Fibroblast of the conjunctiva (primary cell): ENCODE data around the gene ABCG1.

Source experiments
- DNase-seq: peaks from one replicate; pipeline ENCODE4 v3.0.0-alpha.2; 2010; ENCODE audit warnings: low read depth

Gene ABCG1

DNA sequence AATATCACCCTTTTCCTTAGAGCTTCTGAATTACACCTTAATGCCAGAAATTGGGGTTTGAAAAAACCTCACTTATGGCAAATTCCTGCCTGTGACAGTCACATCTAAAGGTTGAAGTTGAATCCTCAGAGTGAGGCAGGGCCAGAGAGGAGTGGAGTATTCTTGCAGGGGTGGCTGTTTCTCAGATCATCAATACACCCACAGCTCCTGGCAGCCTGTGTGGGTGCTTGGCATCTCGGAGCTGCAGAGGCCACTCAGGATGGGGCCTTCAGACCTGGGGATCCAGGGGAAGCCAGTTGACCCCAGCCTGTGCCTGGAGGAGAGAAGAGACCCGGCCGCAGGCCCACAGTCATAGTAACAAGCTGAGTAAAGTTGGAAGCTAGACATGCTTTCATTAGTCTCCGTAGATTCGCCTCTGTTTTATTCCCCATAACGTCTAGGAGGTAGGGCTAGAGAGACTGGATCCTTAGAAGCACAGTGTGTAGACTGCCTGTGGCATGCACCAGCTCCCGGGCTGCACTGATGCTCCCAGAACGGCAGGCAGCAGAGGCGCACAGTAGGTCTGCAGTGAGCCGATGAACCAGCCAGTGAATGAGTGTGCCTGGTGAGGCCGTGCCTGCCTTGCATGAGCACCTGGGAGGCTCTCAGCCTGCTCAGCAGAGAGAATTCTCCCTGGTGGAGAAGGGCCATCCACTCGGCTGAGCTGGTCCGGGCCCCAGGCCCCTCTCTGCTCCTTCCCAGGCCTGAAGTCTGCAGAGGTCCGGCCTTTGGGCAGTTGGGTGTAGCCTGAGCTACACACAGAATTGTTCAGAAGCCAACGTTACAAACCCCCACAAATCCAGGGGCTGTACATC is 53.4 kb downstream of the ABCG1 start:
- DNase-seq, result no peak

DNA sequence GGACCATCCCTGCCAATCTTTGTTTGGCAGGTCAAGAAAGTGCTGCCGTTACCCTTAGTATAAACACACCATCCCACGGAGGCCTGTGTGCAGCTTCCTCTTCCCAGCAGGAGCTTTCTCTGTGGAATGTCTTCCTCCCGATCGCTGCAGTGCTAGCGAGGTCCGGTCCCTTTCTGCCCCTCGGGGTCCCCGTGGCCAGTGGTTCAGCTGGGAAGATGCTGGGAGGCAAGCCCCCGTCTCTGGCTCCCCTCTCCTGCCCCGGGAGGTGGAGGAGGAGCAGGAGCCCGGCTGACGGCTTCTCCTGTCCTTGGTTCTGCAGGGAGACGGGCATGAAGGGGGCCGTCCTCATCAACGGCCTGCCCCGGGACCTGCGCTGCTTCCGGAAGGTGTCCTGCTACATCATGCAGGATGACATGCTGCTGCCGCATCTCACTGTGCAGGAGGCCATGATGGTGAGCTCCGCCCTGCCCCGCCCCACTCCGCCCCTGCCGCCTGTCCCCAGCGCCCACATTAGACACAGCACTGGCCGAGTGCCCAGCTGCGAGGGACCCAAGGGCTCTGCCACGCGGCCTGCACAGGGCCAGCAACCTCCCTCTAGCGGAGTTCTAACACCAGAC is 54.2 kb downstream of the ABCG1 start:
- no peak for DNase-seq

DNA sequence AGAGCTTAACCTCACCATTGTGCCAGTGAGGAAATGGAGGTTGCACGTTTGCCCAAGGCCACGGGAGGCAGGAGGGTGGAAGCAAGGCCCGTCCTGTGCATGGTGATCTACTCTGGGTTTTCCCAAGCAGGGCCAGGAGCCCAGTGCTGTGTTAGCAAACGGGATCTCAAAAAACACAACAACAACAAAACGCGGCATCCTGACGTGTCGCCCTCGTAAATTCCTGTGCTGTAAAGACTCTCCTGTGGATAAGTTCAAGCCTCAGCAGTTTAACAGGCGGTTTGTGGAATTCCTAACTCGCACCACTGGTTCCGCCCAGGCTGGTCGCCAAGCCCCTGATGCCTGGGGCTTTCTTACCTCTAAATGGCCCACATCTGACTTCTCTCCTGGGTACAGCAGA is 57.1 kb downstream of the ABCG1 start:
- DNase-seq, result no peak

DNA sequence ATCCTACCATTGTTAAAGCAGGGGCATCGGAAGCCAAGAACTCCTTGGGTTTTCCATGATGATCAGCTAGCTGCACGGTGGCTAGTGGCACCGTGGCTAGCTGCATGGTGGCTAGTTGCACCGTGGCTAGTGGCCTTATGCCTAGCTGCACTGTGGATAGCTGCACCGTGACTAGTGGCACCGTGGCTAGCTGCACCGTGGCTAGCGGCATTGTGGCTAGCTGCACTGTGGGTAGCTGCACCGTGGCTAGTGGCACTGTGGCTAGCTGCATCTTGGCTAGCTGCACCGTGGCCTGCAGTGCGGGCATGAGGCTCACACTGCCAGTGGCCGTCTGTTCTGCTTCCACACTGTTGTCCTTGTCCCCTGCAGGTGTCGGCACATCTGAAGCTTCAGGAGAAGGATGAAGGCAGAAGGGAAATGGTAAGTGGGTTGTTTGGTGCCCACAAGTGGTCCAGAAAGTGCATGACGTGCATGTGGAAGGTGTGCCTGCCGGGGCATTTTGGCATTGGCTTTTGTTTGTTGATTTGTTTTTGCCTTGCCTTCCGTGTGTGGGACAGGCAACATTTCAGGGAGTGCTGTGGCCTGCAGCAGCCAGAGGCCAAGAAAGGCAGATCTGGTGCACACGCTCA is 57.7 kb downstream of the ABCG1 start:
- DNase-seq, result no peak

DNA sequence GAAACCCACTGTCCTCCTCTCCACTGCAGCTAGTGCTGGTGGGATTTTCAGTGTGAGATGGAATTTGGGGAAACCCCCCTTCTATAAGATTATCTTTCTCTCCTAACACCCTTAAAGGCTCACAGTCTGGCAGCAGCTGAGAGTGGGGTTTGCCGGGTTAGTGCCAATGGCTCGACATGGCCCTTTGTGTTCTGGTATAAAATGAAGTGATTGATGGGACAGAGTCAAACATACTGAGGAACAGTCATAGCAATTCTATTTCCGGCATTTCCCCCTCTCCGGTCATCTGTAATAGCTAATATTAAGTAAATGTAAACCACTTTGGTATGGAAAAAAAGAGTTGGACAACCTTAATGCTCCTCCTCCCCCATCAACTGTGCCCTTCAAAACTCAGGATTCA is 58.7 kb downstream of the ABCG1 start:
- DNase-seq, result no peak

DNA sequence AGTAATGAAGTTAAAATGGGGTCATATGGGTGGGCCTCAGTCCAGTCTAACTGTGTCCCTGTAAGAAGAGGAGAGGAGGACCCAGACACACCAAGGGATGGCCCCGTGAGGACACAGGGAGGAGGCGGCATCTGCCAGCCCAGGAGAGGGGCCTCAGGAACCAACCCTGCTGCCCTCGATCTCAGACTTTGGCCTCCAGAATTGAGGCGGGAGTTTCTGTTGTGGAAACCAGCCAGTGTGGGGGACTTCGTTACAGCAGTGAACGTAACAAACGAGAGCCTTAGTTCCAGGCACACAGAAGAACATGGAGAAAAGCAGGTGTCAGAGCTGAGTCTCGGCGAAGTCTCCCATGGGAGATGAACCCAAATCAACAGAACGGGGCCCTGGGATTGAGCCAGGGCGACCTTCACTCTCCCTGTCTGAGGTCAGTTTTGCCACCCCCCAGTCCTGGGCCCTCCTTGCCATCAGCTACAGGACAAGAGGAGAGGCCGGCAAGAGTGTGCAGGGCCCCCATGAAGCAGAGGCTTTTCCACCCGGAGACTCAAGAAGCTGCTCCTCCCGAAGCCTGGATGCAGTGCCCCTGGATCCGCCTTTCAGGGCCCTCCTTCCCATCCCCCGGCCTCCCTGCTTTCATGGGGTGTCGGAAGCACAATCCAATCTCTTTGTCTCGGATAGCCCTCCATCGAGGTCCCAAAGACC is 59.7 kb downstream of the ABCG1 start:
- no peak for DNase-seq

DNA sequence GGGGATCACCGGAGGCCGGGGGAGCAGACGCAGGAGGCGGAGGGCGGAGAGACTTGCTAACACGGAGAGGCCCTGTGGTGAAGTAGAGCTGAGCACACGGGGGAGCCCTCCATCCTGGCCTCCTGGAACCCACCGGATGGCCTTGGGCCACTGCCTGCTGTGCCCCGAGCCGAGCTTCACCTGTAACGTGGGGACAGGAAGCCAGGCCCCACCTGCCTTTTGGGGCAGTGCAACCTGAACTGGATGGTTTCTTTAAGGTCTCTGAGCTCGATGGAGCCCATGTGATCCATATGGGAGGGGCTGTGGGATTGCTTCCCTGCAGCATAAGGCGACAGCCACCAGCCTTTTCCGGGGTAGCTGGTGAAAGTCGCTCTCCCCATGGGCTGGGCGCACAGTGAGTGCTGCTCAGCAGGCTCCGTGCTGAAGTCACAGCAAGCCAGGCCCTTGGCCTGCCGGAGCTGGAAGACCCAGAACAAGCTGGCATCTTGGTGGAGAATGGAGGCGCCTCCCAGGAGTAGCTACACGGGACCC is 60.5 kb downstream of the ABCG1 start:
- no peak for DNase-seq

DNA sequence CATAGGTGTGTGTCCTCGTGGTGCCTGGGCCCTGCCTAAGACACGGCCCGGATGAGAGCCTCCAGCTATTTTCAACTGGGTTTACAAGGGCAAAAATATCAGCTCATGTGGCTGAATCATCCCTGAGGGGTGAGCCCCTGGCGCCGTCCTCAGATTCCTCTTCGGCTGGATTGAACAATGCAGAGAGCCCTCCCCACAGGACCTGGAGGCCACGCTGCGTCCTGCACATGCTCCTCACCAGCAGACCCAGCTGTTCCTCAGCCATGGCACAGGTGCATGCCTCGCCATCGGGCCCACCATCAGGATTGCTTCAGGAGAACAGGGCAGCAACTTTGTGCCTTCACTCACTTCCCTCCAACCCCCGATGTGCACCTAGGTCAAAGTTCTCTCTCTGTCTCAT is 60.9 kb downstream of the ABCG1 start:
- DNase-seq, result no peak

DNA sequence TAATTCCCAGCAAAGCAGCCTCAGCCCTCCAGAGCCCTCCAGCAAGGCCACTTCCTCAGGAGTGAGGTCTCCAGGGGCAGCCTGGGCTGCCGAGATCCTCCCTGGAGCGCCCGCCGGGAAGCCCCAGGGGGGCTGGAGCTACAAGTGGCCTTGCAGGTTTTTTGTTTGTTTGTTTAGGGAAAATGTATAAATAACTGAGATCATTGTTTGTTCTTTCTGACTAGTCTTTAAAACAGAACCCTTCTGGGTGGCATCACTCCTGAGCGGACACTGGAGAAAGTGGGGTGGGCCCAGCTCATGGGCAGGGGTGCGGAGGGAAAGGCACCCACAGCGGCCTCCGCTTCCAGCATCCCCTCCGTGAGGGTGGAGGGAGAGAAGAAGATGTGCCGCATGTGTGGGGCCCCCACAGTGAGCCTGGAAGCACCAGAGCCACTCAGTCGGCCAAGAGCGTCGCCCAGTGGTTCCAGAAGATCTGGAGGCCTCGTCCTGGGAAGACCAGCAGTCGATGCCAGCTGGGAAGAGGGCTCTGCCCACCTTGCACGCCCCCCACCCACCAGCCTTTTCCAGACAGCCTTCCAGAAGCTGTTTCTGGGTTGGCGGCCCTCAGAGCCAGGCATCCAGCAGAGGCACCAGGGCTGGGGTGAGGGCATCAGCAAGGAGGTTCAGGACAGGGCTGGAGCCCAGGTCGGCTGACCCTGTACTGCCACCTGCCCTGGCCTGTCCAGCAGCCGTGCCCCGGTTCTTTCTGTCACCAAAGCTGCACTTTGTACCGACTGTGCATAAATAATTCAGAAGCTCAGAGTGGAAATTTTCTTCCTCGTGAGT is 61.6 kb downstream of the ABCG1 start:
- no peak for DNase-seq

DNA sequence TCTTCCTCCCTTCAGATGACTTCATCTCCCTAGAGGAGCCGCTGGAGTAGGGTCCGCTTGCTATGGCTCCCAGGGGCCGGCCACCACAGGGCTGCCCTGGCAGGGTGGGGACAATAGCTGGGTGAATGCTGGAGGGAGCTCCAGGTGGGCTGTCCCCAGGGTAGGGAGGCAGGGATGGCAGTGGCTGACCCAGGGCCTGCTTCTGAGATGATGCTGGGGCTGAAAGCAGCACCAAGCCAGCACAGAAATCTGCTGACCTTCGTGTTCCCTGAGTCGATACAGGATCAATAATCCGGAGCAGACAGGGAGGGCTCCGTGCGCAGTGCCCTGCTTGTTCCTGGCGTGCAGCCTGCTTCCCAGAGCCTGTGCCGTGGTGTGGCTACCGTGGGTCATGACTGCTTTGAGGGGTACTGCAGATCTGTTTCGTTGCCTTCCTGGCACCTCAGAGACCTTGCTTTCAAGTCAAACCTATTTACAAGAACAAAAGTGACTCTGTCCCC is 62.3 kb downstream of the ABCG1 start:
- no peak for DNase-seq

DNA sequence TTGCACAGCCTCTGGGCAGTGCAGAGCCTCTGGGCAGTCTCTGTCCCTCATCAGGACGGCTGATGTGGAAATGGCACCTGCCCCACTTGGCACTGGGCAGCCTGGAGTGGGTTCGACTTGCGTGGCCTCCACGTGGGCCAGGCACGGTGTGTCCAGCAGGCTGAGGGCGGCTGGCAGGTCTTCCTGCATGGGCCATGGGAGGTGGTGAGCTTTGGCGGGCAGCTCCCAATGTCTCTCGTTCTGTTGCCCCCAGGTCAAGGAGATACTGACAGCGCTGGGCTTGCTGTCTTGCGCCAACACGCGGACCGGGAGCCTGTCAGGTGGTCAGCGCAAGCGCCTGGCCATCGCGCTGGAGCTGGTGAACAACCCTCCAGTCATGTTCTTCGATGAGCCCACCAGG is 63.1 kb downstream of the ABCG1 start:
- no peak for DNase-seq

DNA sequence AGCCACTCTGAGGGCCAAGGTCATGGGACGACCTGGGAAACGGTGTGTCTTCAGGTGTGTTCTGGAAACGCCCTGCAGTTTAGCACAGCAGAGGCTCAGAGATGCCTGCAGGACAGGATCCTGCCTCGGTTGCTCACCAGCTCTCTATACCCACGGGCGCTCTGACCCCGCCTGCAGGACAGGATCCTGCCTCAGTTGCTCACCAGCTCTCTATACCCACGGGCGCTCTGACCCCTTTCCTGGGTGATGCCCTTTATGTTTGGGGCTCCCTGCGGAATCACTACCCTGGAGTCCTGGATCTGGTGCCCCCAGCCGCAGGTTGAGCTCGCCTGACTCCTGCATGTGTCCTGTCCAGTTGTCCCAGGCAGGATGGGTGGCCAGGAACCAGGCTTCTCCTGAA is 63.8 kb downstream of the ABCG1 start:
- DNase-seq, result no peak

DNA sequence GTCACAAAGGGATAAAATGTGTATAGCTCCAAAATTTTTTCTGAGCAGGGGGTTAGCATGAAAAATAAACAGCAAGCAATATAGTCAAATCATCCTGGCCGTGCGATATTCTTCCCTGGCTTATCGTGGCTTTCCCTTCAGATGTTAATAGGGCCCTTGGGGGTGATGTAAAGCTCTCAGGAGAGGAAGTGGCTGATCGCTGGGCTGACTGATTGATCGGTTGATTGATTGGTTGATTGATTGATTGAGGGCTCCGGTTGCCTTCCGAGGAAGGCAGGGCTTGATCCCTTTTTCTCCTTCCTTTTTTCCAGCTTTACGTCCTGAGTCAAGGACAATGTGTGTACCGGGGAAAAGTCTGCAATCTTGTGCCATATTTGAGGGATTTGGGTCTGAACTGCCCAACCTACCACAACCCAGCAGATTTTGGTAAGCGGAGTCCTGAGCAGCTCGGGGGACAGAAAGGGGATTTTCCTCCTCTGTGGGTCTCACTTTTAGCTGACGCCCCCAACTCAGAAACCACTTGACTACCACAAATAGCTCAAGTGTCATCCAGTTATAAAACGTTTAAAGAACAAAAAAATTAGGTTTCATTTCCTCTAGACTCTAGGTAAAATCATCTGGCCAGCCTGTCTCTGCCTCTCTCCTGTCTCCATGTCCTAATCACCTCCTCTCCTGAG is 66.8 kb downstream of the ABCG1 start:
- DNase-seq, result no peak

DNA sequence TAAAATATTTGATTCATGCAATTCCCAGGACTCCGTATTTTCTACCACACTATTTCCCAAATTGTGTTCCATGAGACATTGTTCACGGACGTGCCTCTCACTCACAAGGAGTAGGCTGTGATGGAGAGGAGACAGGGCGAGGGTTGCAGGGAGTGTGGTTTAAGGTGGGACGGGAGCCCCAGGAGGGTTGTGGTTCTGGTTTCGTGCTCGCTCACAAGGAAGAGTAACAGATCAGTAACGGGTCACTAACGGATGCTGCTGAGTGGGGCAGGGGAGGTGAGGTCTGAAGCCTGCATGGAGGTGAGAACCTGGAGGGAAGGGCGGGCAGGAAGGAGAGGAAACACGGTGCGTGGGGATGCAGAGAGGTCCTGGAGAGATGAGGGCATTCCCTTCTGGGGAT is 67.5 kb downstream of the ABCG1 start:
- no peak for DNase-seq

DNA sequence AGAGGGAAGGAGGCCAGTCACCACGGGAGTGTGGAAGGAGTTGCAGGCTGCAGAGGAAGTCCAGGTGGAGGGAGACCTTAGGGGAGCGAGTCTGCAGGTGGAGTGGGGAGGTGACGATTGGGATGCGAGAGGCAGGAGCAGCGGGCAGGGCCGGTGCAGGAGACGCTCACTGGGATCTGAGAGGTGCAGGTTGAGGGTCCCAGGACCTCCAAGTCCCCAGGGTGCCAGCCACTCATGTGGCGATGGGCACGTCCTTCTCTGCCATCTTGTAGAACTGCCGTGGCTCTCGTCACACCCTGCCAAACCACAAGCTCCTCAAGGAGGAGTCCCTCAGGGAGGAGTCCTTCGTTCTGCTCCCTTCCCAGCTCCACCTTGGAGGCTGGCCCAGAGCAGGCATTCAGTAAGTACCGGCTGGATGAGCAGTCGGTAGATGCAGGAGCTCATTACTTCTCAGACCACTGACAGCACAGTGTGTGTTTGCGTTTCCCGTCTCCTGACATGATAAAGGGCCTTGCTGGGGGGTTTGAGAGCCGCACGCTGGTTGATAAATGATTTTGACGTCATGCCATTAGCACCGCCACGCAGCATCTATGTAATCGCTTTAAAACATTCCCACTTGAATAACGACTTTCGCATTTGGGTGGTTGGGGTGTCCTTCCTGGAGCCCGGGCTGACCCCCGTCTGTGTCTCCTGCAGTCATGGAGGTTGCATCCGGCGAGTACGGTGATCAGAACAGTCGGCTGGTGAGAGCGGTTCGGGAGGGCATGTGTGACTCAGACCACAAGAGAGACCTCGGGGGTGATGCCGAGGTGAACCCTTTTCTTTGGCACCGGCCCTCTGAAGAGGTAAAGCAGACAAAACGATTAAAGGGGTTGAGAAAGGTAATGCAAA is 68.5 kb downstream of the ABCG1 start:
- no peak for DNase-seq

DNA sequence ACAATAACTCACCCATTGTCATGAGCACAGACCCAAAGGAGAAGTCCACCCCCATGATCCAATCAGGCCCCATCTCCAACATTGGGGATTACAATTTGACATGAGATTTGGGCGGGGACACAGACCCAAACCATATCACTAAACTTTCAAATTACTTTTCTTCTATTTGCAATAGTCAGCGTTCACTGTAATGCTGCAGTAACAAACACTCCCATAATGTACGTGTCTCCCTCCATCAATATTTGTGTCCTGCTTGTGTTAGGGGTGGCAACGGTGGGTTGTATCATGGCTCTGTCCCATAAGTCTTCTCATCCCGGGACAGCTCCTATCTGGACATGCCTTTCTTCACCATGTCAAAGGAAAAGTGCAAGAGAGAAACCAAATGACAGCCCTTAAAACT is 70.0 kb downstream of the ABCG1 start:
- DNase-seq, result no peak

DNA sequence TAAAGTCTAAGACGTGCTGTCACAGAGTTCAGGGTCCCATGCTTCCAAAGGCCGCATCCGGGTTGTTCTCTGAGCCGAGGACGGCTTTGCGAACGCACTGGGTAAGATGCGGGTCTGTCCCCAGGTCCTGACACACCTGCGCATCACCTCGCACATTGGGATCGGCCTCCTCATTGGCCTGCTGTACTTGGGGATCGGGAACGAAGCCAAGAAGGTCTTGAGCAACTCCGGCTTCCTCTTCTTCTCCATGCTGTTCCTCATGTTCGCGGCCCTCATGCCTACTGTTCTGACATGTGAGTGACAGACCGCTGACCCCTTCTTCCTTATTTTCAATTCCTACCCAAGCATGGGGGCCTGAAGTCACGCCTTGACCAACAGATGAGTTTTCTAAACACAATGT is 71.0 kb downstream of the ABCG1 start:
- no peak for DNase-seq

DNA sequence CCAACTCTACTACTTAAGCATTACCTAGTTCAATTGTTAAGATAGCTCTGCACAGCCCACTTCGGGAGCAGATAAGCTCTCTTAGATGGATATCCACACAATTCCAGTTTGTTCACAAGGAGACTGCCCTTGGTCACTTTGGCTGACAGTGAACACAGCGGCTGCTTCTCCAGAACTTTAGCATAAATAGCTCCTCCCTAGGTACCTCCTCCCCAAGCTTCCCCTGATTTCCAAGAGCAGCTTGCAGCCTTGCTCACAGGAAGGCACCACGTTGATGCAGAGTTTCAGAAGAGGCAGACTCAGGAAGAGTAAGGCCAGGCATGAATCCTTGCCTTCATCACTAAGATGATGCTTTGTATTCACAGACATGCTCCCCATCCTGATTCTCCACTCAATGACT is 71.6 kb downstream of the ABCG1 start:
- DNase-seq, result no peak

DNA sequence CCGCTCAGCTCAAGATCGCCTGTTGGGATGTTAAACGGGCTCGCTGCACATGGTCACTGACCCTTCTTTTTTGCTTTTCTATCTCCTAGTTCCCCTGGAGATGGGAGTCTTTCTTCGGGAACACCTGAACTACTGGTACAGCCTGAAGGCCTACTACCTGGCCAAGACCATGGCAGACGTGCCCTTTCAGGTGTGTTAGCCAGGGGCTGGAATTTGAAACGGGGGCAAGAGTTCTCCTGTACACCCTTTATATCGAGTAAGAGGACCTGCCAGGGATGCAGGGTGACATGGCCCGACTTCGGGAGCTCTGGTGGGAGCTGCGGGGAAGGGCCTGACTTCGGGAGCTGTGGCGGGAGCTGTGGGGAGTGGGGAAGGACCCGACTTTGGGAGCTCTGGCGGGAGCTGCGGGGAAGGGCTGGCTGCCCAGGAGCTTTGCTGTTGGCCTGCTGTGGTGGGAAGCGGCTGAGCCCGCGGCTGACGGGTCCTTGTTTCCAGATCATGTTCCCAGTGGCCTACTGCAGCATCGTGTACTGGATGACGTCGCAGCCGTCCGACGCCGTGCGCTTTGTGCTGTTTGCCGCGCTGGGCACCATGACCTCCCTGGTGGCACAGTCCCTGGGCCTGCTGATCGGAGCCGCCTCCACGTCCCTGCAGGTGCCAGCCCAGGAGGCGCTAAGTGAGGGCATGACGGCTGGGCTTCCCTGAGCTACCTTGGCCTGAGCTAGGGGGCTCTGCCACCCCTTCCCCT is 72.2 kb downstream of the ABCG1 start:
- no peak for DNase-seq
